Fibroblast of villous mesenchyme (primary cell): Measurements from ENCODE around the gene PHF21A. TPM values are rescaled to one million over a fixed set of nuclear protein-coding genes. Genes with fewer than 3 reads are reported as not detected.

Source experiments
- DNase-seq: peaks from one replicate; pipeline ENCODE4 v3.0.0-alpha.2; 2010; ENCODE audit warnings: low read depth
- H3K4me3 ChIP-seq: 2 replicates; pipeline ENCODE4 v1.5.1; 2011; ENCODE audit warnings: low read depth, mild to moderate bottlenecking, low read length
- total RNA-seq: library from RNA; depleted of rRNA; stranded (reverse); fragments of >200 nt; gene quantifications from 2 replicates; pipeline ENCODE4 v1.2.3, GENCODE V29; 2012
- TF ChIP-seq, protein P1 (sequence below): IDR thresholded peaks from 2 replicates; pipeline ENCODE4 v1.5.1; 2012; ENCODE audit warnings: low read depth, mild to moderate bottlenecking, low read length; ENCODE audit not compliant: insufficient read depth

PHF21A gene
- total RNA-seq, 1 donor: 15.5 TPM

DNA sequence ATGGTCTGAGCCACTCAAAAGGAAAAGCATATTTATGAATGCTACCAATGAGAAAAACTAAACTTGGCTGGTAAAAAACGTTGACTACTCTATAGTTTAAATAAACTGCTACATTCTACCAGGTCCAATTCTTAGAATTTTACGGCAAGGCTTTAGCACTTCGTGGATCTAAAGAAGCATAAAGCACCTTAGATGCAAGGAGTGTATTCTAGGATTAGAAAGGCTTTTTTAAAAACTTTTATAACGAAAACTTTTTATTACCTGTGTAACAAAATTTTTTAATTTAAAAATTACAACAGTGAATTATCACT lies 13.9 kb downstream of the PHF21A start:
- TF ChIP-seq, protein P1, sequence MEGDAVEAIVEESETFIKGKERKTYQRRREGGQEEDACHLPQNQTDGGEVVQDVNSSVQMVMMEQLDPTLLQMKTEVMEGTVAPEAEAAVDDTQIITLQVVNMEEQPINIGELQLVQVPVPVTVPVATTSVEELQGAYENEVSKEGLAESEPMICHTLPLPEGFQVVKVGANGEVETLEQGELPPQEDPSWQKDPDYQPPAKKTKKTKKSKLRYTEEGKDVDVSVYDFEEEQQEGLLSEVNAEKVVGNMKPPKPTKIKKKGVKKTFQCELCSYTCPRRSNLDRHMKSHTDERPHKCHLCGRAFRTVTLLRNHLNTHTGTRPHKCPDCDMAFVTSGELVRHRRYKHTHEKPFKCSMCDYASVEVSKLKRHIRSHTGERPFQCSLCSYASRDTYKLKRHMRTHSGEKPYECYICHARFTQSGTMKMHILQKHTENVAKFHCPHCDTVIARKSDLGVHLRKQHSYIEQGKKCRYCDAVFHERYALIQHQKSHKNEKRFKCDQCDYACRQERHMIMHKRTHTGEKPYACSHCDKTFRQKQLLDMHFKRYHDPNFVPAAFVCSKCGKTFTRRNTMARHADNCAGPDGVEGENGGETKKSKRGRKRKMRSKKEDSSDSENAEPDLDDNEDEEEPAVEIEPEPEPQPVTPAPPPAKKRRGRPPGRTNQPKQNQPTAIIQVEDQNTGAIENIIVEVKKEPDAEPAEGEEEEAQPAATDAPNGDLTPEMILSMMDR: no peak
- H3K4me3 ChIP-seq: no peak overlapping the region
- DNase-seq: no peak

DNA sequence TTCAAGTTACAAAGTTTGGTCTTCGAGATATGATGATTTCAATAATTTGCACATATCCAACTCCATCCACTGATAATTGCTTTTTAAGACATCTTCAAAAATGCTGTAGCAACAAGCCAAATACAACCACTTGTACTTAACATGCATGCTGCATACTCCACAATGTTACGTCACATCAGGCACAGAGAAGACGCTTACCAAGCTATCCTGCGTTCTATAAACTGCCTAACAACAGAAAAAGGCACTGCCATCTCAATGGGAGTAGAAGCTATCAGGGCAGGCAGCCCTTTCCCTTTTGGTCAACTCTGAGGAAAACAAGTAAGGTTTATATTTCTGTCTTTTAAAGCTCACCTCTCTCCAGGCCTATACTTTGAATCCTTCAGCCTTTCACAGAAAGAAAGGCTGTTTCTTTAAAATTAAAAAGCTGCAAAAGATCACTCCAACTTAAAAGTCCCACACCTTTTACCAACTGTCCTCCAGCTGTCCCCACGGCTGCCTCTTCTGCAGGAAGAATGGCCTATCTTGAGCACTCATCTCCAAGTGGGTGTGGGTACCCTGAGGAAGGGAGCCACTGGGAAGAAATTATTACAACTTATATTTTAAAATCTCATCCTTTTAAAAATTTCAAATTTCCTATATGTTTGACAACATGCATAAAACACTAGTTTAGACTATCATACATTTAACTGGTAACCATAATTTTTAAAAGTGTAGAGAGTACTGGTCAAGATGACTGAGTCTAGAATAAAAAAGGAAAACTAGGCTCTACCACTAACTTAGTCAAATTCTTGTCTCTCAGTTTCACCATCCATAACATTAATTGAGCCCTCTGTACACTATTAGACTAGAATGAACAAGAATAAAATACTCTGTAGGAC lies 14.5 kb downstream of the PHF21A start:
- TF ChIP-seq, protein P1: no peak
- peak; percentile 65 for DNase-seq
- no peak overlapping the region for H3K4me3 ChIP-seq

DNA sequence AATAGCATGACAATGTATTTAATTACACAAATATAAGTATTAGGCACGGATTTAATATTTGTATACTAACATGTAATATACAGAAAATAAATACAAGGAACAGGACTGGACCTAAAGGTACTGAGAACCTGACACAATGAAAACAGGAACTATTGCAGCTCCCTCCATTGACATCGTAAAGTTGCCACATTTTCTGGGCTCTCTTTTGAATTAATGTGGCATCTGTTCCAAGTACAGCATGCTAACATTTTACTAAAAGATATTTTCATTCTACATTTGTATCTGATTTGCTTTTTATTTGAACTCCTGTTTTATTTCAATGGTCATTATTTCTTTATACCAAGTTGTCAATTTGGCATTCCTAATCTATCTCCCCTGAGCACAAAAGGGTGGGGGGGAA lies 15.3 kb downstream of the PHF21A start:
- no peak for DNase-seq
- TF ChIP-seq, protein P1: no peak
- no peak overlapping the region for H3K4me3 ChIP-seq

DNA sequence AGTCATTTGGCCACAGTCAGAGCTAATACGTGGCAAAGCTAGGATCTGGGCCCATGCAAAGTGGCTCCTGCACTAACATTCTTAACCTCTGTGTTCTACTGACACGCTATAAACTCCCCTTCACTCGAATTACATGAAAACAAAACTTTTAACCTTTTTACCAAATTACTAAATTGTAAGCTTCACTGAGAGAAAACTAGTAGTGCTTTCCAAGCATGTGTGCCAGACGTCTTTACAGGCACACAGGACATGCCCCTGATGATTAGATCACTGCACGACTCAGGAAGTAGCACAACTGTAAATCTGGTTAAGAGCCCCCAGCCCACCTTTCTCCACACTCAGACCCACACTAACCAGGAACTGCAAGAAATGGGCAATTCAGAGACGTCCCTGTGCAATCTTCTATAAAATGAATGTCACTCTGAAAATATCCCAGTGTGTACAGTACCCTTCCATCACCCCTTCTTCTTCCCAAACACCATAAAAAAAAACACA lies 16.1 kb downstream of the PHF21A start:
- H3K4me3 ChIP-seq: no peak overlapping the region
- TF ChIP-seq, protein P1: no peak
- peak; percentile 20 for DNase-seq

DNA sequence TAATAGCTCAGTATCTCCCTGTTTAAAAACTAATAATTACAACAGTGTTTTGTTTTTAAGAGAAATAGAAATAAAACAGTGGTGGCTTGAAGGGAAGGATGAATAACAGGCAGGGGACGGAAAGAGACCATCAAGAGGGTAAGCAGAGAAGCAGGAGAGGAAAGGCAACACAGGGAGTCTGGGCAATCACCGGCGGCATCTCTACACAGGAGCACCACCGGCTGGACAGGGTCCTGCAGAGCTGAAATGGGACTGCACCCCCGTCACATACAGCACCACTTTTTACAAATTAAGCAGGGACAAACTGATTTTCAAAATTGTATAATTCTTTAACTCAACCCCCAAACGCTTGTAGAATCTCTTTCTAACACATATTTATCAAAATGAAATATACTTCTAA lies 18.4 kb downstream of the PHF21A start:
- TF ChIP-seq, protein P1: no peak
- H3K4me3 ChIP-seq: no peak overlapping the region
- no peak for DNase-seq

DNA sequence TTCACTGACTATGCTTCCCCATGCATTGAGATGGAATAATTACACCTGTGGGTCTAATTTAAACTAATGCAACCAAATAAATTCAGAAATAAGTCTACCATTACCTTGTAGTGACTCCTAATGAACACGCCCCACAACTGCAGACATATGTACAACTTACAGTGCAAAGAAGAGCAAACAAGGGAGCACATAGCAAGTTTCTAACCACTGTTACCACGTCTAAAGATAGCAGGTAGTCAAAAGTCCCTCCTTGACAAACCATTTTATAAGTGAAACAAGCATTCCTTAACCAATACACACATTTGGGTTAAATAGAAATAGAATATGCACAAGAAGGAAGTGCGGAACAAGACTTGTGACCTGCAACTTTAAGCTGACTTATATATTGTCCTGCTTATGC lies 20.6 kb downstream of the PHF21A start:
- DNase-seq: no peak
- no peak overlapping the region for H3K4me3 ChIP-seq
- TF ChIP-seq, protein P1: no peak

DNA sequence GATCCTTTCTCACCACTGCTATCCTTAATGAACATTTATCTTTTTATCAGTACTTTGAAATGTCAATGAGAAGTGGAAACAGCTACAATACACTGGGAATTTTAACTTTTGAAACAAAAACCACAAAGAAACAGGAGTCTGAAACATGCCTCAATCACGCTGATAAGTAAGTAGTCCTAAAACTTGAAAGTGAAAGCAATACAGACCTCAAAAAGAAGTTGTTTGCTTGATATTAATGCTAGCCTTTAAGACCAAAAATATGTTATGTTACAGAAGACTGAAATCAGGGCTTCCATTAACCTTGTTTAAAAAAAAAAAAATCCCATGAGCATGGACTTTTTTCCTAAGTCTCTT lies 21.3 kb downstream of the PHF21A start:
- H3K4me3 ChIP-seq: peak overlapping the region; percentile 44
- TF ChIP-seq, protein P1: no peak
- peak; percentile 56 for DNase-seq
